Stimulated activated naive CD8-positive, alpha-beta T cell treated with anti-CD3 and anti-CD28 coated beads, Interleukin-15, Interleukin-2, amounts not matched to agents 100 U/mL and 50 U/mL, for 24 hours (primary cell): ENCODE results near the gene AP2S1.
"Not testable (repeated sequence)": the region's sequence is repeated elsewhere in the genome, so short reads cannot be mapped to it uniquely, and the experiment has no call there.

Experiments
- ATAC-seq: fragments of 150-1000 bp; cut with Tn5 transposase; one replicate; pipeline ENCODE4 v1.10.0; 2021
- DNase-seq: peaks from one replicate; pipeline ENCODE4 v3.0.0; 2021

AP2S1 gene

GRCh38 chr19:46841458-46842083 is 9.1 kb downstream of the AP2S1 start:
- no peak for DNase-seq

GRCh38 chr19:46840498-46840942 is 10.1 kb downstream of the AP2S1 start:
- DNase-seq (peak; percentile 42), ATAC-seq (peak; percentile 53)

More at GRCh38 chr19:46841458-46842083, 9.1 kb downstream of the AP2S1 start:
- ATAC-seq, result no peak

- DNase-seq, result no peak
- no peak for ATAC-seq
Observed at GRCh38 chr19:46839752-46840497, 10.7 kb downstream of the AP2S1 start.

- ATAC-seq (no peak), DNase-seq (no peak)
Observed at GRCh38 chr19:46838160-46838559, 12.5 kb downstream of the AP2S1 start.

- ATAC-seq (no peak), DNase-seq (no peak)
Observed at GRCh38 chr19:46834984-46835383, 15.7 kb downstream of the AP2S1 start.

GRCh38 chr19:46834121-46834520 is 16.5 kb downstream of the AP2S1 start:
- DNase-seq (no peak), ATAC-seq (no peak)

- DNase-seq, result no peak
- ATAC-seq, result no peak
Observed at GRCh38 chr19:46830864-46831263, 19.8 kb downstream of the AP2S1 start.

GRCh38 chr19:46828484-46828883 is 22.2 kb downstream of the AP2S1 start:
- DNase-seq (peak; percentile 68), ATAC-seq (peak; percentile 81)

GRCh38 chr19:46825731-46826055 is 25.0 kb downstream of the AP2S1 start:
- no peak for DNase-seq
- ATAC-seq, result no peak

GRCh38 chr19:46824890-46825730 is 25.5 kb downstream of the AP2S1 start:
- DNase-seq, result no peak

GRCh38 chr19:46823049-46823448 is 27.6 kb downstream of the AP2S1 start:
- ATAC-seq, result no peak
- no peak for DNase-seq

More at GRCh38 chr19:46824890-46825730, 25.5 kb downstream of the AP2S1 start:
- ATAC-seq, result no peak

GRCh38 chr19:46822410-46822787 is 28.2 kb downstream of the AP2S1 start:
- ATAC-seq, result not testable (repeated sequence)

GRCh38 chr19:46821512-46822409 is 28.9 kb downstream of the AP2S1 start:
- ATAC-seq, result peak; percentile 85
- DNase-seq, result peak; percentile 71

More at GRCh38 chr19:46822410-46822787, 28.2 kb downstream of the AP2S1 start:
- DNase-seq, result not testable (repeated sequence)

- no peak for ATAC-seq
Observed at GRCh38 chr19:46818812-46819211, 31.8 kb downstream of the AP2S1 start.

GRCh38 chr19:46815833-46816627 is 34.6 kb downstream of the AP2S1 start:
- no peak for DNase-seq
- no peak for ATAC-seq

More at GRCh38 chr19:46818812-46819211, 31.8 kb downstream of the AP2S1 start:
- DNase-seq, result peak; percentile 21

- DNase-seq (no peak), ATAC-seq (no peak)
Observed at GRCh38 chr19:46813839-46814358, 36.7 kb downstream of the AP2S1 start.

GRCh38 chr19:46812977-46813838 is 37.4 kb downstream of the AP2S1 start:
- ATAC-seq (no peak), DNase-seq (no peak)

GRCh38 chr19:46809534-46810272 is 40.9 kb downstream of the AP2S1 start:
- DNase-seq (no peak), ATAC-seq (no peak)

- DNase-seq (no peak), ATAC-seq (no peak)
Observed at GRCh38 chr19:46806656-46807055, 44.0 kb downstream of the AP2S1 start.
